Daoy (cell line): Measurements from ENCODE around the gene COTL1. TPM values are rescaled to one million over a fixed set of nuclear protein-coding genes. Genes with fewer than 3 reads are reported as not detected.
"Not testable (repeated sequence)": the region's sequence is repeated elsewhere in the genome, so short reads cannot be mapped to it uniquely, and the experiment has no call there.

Experiments
- DNase-seq: peaks from one replicate; pipeline ENCODE4 v3.0.0-alpha.2; 2015; ENCODE audit warnings: low read depth
- total RNA-seq: library from RNA; depleted of rRNA; stranded (reverse); fragments of >200 nt; shearing (Covaris generic); gene quantifications from 2 replicates; pipeline ENCODE4 v1.2.3, GENCODE V29; 2014

COTL1 gene
- total RNA-seq, 1 experiment from 2014 or later: 128 TPM

DNA sequence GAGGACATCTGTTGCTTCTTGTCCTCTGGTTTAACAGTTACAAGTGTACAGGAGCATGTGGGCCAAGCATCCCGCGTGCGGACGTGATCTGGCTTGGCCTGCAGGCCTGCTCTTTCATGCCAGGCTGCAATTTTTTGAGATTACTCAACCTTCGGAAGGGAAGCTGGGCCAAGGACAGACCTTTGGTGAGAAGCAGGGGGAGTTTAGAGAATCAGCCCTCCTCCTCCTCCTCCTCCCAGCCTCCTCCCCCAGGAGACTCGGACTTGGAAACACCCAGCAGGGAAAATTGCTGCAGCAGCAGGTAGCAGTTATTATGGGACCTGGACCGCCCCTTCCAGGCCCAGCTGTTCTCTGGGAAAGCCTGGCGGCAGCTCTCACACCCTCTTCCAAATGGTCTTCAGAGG lies 25.3 kb upstream of the COTL1 start:
- DNase-seq: peak; percentile 68

DNA sequence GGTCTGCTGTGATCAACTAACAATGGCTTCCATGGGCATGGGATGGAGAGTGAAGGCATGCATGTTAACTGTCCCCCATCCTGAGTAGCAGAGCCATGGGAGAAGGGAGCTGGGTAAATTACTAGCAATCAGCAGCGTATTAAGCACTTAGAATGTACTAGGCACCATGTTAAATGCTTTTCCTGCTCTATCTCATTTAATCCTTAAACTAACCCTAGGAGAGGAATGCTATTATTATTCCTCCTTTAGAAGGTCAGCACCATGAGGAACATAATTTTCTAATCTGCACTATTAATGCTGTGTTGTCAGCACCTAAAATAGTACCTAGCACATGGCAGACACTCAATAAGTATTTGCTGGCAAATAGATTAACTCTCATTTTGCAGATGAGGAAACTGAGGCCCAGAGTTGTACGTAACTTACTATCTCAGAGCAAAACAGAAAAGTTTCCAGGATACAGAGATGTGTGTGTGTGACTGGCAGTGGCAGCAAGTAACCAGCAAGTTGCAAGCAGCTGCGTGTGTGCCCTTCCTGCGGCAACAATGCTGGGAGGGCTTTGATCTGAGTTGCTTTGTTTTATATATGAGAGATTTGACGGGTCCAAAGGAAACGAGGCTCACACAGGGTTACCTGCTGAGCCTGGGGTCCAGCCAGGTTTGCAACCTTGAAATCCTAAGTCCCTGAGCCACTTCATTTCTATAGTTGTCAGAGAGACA lies 23.9 kb upstream of the COTL1 start:
- DNase-seq: no peak

DNA sequence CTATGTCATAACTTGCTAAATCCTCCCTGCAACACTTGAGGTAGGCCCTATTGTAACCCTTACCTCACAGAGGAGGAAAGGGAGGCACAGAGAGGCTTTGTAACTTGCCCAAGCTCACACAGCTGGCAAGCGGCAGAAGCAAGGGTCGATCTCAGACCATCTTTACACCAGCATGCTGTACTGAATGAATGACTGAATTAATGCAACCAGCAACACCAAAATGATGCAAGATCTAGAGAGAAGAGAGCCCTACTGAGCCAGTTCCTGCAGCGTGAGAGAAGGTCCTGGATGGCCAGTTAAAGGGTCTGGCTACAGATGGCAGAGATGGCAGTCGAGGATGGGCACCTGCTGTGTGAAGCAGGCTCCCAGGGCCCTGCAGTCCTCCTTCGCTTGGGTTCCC lies 22.3 kb upstream of the COTL1 start:
- DNase-seq: no peak

DNA sequence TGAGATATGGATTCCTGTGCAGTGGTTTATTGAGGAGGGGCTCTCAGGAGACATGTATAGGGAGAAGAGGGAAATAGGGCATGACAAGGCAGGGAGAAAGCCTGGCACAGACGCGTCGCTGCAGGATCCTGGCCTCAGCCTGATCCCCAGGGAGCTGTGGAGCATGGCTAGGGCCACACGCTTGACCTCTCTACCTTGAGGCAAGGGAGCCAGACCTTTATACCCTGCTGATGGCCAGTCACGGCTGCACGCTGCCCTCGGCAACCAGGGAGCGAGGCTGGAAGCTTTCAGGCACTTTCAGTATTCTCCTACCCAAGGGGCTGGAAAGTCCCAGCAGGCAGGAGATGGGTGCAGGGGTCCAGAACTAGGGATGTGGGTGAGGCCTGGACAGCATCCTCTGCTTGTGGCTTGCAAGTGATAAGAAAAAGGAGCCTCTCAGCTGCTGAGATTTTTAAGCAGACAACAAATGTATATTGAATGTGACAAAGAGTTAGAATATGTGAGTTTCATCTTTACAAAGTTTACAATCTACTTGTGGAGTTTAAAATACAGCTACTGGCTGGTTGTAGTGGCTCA lies 20.4 kb upstream of the COTL1 start:
- DNase-seq: no peak

DNA sequence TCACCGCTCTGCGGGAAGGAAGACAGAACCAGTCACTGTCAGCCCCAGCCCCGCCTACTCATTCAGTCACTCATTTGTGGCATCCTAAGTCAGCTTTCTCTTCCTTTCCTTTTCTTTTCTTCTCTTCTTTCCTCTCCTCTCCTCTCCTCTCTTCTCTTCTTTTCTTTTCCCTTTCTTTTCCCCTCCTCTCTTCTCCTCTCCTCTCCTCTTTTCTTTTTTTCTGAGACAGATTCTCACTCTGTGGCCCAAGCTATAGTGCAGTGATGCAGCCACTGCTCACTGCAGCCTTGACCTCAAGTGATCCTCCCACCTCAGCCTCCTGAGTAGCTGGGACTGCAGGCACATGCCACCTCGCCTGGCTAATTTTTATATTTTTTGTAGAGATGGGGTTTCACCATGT lies 19.8 kb upstream of the COTL1 start:
- DNase-seq: no peak

DNA sequence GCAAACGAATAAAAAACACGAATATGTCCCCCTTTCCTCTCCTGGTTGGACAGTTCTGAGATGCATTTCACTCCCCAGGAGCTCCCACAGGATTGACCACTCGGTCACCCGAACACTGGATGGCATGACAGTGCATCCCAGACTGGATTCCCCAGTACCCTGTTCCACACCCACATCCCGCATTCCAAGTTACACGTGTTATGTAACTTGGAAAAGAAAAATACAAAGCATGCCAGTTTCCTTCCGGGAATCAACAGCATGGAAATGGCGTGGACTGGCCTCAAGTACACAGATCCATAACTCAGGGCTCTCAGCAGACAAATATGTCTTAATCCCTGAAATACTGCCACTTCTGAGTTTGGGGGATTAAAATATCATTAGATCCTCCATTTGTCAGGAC lies 17.8 kb upstream of the COTL1 start:
- DNase-seq: no peak

DNA sequence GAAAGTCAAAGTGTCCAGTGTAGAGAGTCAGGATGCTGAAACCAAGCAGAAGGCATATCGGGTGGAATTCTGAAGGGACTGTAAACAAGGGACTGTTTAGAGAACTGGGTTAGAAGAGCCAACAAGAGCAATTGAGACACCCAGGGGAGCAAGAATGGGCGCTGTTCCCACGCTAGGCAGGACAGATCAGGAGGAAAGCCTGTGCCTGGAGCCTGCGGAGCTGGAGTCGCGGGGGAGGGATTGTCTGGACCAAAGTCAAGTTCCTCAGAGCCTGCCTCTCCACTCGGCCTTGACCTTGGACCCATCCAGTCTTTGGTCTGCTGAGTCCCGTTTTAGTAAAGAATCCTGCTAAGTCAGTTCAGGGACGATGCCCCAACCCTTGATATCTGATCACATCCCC lies 15.7 kb upstream of the COTL1 start:
- no peak for DNase-seq

DNA sequence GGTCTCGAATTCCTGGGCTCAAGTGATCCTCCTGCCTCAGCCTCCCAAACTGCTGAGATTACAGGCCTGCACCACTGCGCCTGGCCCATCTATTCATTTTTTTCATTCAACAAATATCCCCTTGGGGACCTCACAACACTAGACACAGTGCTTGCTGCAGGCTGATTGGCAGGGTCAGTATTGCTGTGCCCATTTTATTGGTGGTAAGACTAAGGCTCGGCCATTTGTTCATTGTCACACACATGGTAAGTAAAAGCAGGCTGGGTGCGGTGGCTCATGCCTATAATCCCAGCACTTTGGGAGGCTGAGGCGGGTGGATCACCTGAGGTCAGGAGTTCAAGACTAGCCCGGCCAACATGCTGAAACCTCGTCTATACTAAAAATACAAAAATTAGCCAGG lies 15.0 kb upstream of the COTL1 start:
- DNase-seq: not testable (repeated sequence)

DNA sequence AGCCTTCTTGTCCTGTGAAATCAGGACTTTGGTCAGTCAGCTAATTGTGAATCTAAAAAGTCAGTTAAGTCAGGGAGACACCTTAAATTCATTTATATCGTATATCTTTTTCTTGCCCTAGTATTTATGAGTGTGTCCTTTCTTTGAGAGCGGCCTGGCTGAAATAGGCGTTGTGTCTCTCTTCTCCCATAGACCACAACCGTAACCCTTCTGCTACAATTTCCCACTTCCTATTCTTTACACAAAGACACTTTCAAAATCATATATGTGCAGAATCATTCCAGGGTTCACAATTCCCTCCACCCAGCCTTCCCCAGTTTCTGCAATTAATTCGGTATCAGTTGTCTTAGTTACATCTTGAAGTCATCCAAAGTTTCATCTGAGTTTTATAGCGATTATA lies 14.0 kb upstream of the COTL1 start:
- DNase-seq: no peak

DNA sequence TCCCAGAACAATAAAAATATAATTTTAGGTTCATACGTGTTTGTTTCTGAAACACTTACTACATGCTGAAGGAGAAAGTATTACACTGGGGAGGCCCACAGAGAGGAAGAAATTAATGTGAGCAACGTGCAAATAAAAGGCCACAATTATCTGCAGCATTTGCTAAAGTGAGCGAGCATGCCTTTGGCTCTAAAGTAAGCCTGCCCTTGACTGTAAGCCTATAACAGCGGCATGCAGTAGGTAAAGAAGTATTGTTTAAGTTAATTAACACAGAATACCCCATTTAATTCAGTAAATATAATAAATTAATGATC lies 13.2 kb upstream of the COTL1 start:
- no peak for DNase-seq

DNA sequence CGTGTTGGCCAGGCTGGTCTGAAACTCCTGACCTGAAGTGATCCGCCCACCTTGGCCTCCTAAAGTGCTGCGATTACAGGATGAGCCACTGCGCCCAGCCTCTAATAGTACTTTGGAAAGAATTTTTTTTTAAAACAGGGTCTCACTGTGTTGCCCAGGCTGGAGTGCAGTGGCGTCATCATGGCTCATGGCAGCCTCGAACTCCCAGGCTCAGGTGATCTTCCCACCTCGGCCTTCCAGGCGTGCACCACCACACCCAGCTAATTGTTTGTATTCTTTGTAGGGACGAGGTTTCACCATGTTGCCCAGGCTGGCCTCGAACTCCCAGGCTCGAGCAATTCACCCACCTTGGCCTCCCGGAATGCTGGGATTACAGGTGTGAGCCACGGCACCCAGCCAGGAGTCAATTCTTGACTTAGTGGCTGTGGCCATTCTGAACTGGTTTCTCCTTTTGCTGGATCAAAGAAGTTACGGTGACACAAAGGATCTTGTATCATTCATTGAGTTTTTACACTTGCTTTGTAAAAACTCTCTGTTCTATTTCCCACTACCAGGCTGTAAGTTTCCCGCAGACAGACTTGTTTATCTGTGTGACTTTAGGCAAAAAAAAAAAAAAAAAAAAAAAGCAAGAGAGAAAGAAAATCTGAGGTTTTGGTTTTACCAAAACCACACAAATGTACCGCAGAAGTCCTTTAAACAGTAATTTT lies 12.7 kb upstream of the COTL1 start:
- DNase-seq: no peak

DNA sequence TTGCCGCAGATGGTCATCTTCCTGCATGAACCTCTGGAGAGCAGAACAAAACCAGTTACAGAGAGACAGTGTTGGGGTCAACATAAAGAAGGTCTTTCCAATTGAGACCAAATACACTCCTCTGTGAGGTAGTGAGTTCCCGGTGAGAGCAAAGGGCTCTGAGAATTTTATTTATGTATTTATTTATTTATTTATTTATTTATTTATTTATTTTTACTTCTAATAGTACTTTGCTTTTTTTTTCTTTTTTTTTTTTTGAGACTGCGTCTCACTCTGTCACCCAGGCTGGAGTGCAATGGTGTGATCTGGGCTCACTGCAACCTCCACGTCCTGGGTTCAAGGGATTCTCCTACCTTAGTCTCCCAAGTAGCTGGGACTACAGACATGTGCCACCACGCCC lies 12.1 kb upstream of the COTL1 start:
- no peak for DNase-seq

DNA sequence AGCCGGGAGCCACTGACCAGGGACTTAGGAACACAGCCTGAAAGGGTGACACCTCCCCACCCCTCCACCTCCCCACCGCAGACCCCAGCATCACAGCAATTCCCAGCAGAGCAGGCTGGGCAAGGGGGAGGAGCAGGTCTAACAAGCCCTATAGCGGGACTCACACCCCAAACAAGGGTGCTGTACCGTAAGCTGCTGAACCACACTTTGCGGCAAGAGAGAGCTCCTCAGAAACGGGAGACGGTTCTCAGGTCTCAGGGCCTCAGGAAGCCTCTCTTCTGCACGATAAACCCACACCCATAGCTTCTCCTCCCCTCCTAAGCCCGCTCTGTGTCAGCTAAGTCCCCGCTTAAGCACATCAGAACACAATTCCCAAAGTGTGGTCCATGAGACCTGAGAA lies 11.7 kb upstream of the COTL1 start:
- DNase-seq: no peak

DNA sequence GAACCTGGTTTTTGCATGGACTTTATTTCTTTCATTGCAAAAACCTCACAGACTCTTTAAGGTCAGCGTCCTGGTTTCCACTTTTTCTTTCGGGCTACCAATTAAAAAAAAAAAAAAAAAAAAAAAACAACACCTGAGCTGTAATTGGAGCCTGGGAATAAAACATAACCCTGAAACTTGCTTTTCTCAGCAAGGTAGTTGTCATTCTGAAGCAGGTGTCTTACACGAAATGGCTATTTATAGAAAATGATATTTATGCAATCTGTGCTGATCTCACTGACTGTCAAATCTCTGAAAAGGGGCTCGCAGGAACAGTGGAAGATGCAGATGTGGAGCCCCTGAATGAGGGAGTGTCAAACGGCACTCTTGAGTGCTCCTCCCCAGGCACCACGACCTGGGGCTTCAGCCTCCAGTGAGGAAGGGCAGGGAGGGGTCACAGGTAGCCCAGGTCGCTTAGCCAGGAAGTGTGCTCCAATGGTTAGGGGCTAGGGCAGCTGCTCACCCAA lies 10.4 kb upstream of the COTL1 start:
- DNase-seq: no peak

DNA sequence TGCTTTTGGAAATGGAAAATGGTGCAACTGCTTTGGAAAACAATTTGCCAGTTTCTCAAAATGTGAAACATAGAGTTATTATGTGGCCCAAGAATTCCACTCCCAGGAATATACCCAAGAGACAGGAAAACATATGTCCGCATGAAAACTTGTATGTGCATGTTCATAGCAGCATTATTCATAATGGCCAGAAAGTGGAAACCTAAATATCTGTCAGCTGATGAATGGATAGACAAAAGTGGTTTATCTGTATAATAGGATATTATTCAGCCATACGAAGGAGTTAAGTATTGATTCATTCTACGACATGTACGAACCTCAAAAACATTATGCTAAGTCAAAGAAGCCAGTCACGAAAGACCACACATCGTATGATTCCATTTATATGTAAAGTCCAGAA lies 7.7 kb upstream of the COTL1 start:
- no peak for DNase-seq

DNA sequence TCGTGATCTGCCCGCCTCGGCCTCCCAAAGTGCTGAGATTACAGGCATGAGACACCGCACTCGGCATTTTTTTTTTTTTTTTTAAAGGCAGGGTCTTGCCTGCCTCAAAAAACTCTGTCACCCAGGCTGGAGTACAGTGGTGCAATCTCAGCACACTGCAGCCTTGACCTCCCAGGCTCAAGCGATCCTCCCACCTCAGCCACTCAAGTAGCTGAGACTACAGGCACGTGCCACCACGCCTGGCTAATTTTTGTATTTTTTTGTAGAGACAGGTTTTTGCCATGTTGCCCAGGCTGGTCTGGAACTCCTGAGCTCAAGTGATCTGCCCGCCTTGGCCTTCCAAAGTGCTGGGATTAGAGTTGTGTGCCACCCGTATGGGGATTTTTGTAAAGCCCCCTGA lies 3.0 kb upstream of the COTL1 start:
- not testable (repeated sequence) for DNase-seq

DNA sequence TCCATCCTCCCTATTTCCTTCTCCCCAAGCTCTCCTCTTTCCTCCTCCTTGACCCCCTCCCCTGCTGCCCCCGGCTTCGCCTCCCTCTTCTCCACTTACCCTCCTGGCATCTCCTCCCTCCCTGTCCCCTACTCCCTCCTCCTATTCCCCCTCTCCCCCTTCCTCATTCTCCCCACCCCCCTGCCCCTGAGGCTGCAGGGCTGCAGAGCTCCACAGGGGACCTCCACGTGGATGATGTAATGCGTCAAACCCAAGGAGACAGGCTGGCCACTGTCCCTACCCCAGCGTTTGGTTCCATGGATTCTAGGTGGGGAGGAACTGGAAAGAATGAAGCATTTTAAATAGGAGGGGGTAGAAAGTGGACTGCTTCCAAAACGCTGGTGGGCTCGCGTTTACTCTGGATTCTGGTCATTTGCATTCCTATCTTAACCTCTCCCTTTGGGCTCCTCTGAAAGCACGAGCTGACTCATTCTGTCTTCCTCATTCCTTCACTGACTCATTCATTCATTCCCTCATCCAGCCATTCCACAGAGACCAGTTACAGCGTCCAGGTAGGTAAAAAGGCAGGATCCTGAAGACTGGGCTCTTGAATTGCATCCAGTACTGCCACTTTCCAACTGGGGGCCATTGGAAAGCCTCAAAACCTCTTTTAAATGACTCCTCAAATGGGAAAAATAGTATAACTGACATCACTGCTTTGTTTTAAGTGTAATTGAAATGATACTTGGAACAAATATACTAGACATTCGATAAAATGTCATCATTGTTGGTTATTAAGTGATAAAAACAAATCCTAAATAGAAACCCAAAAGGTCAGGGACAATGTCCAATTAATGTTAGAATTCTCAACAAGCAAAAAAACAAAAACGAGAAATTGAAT lies 943 bp upstream of the COTL1 start:
- DNase-seq: peak; percentile 96

DNA sequence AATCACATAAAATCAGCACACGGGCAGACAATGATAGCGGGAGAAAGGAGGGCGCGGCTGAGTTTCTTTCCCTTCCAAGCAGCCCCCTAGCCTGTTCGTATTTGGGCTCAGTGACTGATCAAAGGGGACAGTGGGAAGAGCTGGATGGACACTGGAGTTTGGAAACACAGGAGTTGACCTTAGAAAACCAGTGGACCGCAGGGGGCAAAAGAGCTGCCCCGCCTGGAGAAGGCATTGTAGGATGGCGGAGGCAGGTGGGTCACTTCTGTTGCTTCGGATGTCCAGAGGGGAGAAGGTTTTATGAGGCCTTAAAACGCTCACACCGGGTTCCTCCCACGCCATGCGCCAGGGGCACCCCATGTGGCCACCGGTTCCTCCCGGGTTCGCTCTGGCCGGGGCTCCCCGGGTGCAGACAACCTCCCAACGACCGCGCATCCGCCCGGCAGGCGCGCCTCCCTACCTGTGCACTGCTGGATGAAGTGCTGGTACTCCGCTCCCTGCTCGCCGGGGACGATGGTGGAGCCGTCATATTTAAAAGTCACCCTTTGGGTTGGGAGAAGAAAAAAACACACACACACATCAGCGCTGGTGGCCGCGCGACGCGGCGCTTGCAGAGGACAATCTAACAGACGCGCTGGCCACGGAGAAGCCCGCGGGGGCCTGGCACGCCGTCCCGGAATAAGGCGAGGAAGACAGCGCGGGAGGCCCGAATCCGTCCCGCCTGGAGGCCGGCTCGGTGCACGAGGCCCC lies 662 bp downstream of the COTL1 start:
- DNase-seq: peak; percentile 28

DNA sequence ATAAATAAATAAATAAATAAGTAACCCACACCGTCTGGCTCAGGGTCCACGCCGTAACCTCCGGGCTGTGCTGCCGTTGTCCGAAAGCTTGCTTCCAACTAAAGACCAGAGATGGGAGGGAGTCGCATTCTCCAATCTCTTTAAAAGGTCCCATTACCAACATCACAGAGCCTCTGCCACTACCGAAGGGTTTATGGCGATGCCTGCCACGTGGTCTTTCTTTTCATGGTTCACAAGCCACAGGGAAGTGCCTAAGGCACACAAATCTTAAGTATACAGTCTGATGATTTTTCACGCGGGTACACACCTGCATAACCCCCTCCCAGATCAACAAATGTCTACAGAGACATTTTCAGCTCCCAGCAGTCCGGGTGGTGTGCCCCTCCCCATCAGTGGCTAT lies 1.4 kb downstream of the COTL1 start:
- DNase-seq: no peak

DNA sequence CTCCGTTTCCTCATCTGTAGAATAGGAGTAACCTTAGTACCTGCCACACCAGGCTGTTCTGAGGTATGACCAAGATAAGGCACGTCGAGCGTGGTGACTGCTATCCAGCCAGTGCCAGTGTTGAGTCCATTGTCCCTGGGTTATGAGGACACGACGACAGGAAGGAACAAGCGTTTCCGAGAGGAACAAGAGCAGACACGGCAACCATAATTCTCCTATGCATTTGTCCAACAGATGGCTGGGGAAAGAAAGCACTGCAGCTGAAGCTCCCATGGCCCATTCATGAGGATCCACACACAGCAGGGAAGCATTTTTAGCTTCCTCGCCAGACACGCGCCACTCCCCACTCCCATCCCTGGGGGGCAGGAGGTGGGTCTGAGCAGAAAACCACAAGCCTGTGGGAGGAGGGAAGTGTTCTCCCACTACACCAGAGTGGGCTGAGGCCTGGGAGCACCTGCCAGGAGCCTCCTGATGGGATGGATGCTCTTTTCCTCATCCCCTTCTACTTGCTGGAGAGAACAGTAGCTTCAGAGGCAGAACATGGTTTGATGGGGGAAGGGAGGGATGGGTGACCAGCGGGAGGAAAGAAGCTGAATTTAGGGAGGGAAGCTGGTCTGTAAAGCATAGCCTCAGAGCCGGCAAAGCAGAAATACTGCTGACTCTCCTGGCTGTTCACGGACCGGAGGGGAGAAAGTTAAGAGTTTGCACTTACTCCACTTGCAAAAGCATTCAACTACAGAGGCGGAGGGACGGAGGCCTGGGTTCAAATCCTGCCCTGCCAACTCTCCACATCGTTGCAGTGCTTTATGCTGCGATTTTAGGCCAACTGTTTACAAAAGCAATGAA lies 2.7 kb downstream of the COTL1 start:
- no peak for DNase-seq

DNA sequence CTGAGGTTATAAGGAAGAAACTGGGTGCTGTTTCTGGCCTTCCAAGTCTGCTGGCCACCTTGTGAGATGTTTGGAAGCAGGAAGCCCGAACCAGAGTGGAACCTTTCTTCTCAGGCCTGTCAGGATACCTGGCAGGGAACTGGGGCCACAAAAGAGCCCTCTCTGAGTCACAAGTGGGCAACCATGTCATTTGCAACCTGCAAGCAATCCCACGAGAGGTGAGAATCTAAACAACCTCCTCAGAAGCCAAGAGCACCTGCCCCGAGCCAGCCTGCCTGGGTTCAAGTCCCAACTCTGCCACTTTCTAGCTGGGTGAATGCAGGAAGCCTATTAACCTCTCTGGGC lies 3.3 kb downstream of the COTL1 start:
- DNase-seq: no peak
